Measurements from ENCODE around the gene OGDHL. TPM values are rescaled to one million over a fixed set of nuclear protein-coding genes. Genes with fewer than 3 reads are reported as not detected.

The OGDHL gene
- total RNA-seq, 1 donor from 2014 or later: 4.5 TPM

GRCh38 chr10:49745756-49746155, 16.4 kb downstream of the OGDHL start:
- TF ChIP-seq, protein P1, sequence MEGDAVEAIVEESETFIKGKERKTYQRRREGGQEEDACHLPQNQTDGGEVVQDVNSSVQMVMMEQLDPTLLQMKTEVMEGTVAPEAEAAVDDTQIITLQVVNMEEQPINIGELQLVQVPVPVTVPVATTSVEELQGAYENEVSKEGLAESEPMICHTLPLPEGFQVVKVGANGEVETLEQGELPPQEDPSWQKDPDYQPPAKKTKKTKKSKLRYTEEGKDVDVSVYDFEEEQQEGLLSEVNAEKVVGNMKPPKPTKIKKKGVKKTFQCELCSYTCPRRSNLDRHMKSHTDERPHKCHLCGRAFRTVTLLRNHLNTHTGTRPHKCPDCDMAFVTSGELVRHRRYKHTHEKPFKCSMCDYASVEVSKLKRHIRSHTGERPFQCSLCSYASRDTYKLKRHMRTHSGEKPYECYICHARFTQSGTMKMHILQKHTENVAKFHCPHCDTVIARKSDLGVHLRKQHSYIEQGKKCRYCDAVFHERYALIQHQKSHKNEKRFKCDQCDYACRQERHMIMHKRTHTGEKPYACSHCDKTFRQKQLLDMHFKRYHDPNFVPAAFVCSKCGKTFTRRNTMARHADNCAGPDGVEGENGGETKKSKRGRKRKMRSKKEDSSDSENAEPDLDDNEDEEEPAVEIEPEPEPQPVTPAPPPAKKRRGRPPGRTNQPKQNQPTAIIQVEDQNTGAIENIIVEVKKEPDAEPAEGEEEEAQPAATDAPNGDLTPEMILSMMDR (IDR thresholded peaks at IDR 0.05; ENCODE audit: borderline replicate concordance): no peak
- intact Hi-C loops (cut with micrococcal nuclease): no loop called here

DNA sequence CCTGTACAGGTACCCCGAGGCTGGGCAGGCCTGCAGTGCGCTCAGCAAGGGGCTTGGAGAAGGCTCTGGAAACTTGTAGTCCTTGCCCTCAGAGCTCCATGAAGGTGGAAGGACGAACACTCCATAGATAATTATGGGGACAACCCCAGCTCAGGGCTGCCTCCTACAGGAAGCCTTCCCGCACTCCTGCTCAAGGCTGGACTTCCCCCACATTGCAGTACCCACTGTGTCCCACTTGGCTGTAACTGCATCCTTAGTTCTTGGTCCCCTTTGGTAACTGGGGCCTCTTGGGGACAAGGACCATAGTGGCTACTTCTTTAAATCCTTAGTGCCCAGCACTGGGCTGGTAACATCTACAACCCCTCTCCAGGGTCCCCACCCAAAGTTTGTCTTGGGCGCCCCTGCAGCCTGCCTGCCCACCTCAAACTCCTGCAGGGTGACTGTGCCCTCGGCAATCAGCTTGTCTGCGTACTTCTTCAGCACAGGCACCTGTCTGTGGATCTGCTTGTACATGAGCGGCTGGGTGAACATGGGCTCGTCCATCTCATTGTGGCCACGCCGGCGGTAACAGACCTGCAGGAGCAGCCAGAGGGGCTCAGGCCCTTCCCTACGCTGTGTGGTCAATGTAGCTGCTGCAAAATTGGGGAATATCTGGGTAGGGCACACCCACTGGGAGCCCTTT, 17.1 kb downstream of the OGDHL start:
- H3K4me3 ChIP-seq: no peak overlapping the region
- no peaks in the 10 kb centered on the region for H3K27me3 ChIP-seq (ENCODE audit: low read depth)
- no peaks in the 10 kb centered on the region for H3K9me3 ChIP-seq (replicated peaks)
- intact Hi-C loops (cut with micrococcal nuclease): no loop called here
- H3K27ac ChIP-seq (replicated peaks): no peak overlapping the region
- H3K4me1 ChIP-seq: no peaks in the 10 kb centered on the region
- H3K36me3 ChIP-seq: no peaks in the 10 kb centered on the region
- no peak for DNase-seq
- TF ChIP-seq, protein P1 (IDR thresholded peaks at IDR 0.05; ENCODE audit: borderline replicate concordance): no peak

More at GRCh38 chr10:49745756-49746155, 16.4 kb downstream of the OGDHL start:
- no peak overlapping the region for H3K4me3 ChIP-seq
- H3K36me3 ChIP-seq: no peaks in the 10 kb centered on the region
- no peaks in the 10 kb centered on the region for H3K9me3 ChIP-seq (replicated peaks)
- no peak overlapping the region for H3K27ac ChIP-seq (replicated peaks)
- no peak for DNase-seq
- no peaks in the 10 kb centered on the region for H3K4me1 ChIP-seq
- H3K27me3 ChIP-seq (ENCODE audit: low read depth): peaks cover 2% of the 10 kb centered on the region

DNA sequence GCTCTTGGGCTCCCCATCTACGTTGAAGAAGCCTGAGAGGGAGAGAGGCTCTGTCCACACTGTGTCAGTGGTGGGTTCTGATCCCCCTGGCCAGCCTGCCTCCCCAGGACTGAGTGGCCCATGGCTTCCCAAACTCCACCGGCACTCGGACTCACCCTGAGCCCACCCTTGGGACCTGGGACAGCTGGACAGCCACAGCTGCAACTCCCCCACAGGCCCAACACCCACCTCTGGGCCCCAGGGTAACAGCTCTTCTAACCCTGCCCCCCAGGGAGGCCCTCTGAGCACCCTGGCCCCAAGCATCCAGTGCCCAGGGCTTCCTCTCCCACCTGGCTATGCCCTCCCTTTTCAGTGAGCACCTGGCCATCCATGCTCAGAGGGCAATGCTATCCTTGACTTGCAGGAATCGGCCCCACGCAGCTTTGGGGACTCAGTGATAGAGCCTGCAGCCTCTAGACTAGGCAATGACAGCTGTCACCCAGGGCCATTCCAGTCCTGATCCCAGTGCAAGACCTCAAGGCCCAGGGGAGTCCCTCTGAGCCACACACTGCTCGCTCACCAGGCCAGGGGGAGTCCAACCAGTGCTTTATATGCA, 17.9 kb downstream of the OGDHL start:
- Histone ChIP-seq H3K27me3 (ENCODE audit: low read depth) (no peaks in the 10 kb centered on the region), H3K4me3 (no peak overlapping the region), H3K4me1 (no peaks in the 10 kb centered on the region), H3K36me3 (no peaks in the 10 kb centered on the region), H3K9me3 (replicated peaks) (no peaks in the 10 kb centered on the region), H3K27ac (replicated peaks) (no peak overlapping the region)
- no peak for DNase-seq
- TF ChIP-seq, protein P1 (IDR thresholded peaks at IDR 0.05; ENCODE audit: borderline replicate concordance): no peak
- intact Hi-C loops (cut with micrococcal nuclease): no loop called here

DNA sequence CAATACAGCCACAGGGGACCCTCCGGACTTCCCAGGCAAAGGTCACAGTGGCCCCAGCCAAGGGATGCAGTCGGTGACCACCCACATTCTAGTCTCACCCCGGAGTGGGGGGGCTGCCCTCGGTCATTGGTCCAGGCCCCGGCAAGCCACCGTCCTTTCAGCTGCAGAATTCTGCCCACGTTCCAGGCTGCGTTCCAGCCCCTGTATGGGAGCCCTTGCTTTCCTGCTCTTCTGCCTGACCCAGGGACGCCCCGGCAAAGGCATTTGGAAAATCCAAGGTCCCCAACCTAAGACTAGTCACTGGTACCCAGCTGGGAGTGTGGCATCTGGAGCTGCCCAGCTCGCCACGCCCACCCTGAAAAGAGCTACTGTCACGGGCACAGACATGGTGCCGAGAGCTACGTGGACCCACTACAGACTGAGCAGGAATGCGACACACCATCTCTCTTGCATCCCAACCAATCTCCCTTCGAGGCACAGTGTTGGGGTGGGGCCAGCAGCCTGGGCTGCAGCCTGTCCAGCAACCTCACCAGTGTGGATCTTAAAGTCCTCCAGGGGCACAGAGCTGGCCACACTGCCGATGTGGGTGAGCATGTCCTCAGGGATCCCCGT, 18.6 kb downstream of the OGDHL start:
- intact Hi-C loops (cut with micrococcal nuclease): no loop called here
- DNase-seq: no peak
- no peaks in the 10 kb centered on the region for H3K27me3 ChIP-seq (ENCODE audit: low read depth)
- H3K27ac ChIP-seq (replicated peaks): no peak overlapping the region
- H3K36me3 ChIP-seq: no peaks in the 10 kb centered on the region
- no peak overlapping the region for H3K4me3 ChIP-seq
- H3K9me3 ChIP-seq (replicated peaks): no peaks in the 10 kb centered on the region
- no peaks in the 10 kb centered on the region for H3K4me1 ChIP-seq
- TF ChIP-seq, protein P1 (IDR thresholded peaks at IDR 0.05; ENCODE audit: borderline replicate concordance): no peak

DNA sequence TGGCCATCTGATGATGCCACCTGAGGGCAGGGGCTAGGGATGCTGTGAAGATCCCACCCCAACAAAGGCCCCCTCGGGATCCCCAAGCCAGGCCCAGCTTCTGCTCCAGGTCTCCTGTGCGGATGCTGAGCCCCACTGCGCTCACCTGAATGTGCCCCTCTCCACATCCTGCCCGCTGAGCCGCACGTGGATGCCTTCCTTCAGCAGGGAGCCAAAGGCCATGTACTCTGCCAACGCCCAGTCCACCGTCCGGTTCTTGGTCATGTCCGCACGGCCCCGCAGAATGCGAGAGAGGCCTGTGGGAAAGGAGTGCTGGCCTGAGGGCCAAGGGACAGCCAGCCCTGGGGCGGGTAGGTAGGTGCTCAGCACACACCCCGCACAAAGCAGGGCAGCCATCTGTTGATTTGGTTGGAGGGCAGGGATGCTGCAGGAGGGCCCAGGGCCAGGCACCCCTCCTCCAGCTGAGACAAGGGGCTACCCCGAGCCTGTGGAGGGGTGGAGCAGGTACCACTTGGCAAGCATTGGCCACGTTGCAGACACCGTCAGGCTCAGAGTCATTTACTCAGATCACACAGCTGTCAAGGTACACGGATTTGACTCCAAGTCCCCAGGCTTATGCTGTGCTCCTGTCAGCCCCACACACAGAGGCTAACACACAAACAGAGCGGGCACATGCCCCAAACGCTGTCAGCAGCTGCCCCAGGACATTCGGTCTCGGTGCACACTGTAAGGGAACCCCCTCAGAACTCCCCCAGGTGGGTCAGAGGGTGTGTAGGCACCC, 19.2 kb downstream of the OGDHL start:
- no peak for DNase-seq
- Histone ChIP-seq H3K4me3 (no peak overlapping the region), H3K27me3 (ENCODE audit: low read depth) (no peaks in the 10 kb centered on the region), H3K27ac (replicated peaks) (no peak overlapping the region), H3K36me3 (no peaks in the 10 kb centered on the region), H3K9me3 (replicated peaks) (no peaks in the 10 kb centered on the region), H3K4me1 (no peaks in the 10 kb centered on the region)
- TF ChIP-seq, protein P1 (IDR thresholded peaks at IDR 0.05; ENCODE audit: borderline replicate concordance): no peak
- intact Hi-C loops (cut with micrococcal nuclease): no loop called here

Data from left ventricle myocardium inferior (tissue), 1 donor.